ENCODE results near the gene TFE3. TPM values are rescaled to one million over a fixed set of nuclear protein-coding genes. Genes with fewer than 3 reads are reported as not detected.
A peak's percentile ranks its signal among the peaks of the same experiment; 100 is the strongest.

Gene TFE3, protein sequence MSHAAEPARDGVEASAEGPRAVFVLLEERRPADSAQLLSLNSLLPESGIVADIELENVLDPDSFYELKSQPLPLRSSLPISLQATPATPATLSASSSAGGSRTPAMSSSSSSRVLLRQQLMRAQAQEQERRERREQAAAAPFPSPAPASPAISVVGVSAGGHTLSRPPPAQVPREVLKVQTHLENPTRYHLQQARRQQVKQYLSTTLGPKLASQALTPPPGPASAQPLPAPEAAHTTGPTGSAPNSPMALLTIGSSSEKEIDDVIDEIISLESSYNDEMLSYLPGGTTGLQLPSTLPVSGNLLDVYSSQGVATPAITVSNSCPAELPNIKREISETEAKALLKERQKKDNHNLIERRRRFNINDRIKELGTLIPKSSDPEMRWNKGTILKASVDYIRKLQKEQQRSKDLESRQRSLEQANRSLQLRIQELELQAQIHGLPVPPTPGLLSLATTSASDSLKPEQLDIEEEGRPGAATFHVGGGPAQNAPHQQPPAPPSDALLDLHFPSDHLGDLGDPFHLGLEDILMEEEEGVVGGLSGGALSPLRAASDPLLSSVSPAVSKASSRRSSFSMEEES
- 22.2 and 22.9 TPM in 2 replicates for total RNA-seq (2013; cell fraction: nucleolus; rRNA removed)
- 16.8 and 17.9 TPM in 2 replicates for total RNA-seq (2014; rRNA removed)
- total RNA-seq (2014; rRNA removed; fragmentation: Illumina TruSeq; extraction: Trizol) = 9.2 and 10.3 TPM in 2 replicates
- total RNA-seq (2021) = 16.7 and 18.0 TPM in 2 replicates
- polyA plus RNA-seq (2011; ENCODE audit: low read depth) = 7.9 TPM
- polyA plus RNA-seq (2011; rRNA removed) = 5.3 and 8.2 TPM in 2 replicates
- 13.1 and 15.0 TPM in 2 replicates for polyA plus RNA-seq (2011; cell fraction: cytosol; rRNA removed)
- polyA plus RNA-seq (2011; cell fraction: nucleus; rRNA removed) = 9.9 and 16.2 TPM in 2 replicates
- polyA plus RNA-seq (2012) = 21.7 and 21.9 TPM in 2 replicates
- 11.4 and 16.1 TPM in 2 replicates for polyA plus RNA-seq (2014; fragmentation: Illumina TruSeq; extraction: Trizol)
- 1 to 10 TPM; 3.5 TPM for polyA plus RNA-seq (2014; fragmentation: Nextera tagmentation; extraction: Ambion mirVana)
- polyA plus RNA-seq (2014; rRNA removed) = 19.5 and 20.4 TPM in 2 replicates
- polyA plus RNA-seq (2016; fragmentation: Nextera tagmentation; extraction: Ambion mirVana) = 10 to 100 TPM; 10.6 to 12.5 TPM
- polyA minus RNA-seq (2011; rRNA and poly(A)+ RNA removed) = 14.9 and 19.3 TPM in 2 replicates
- polyA minus RNA-seq (2011; cell fraction: cytosol; rRNA and poly(A)+ RNA removed) = 8.5 and 9.1 TPM in 2 replicates
- polyA minus RNA-seq (2011; cell fraction: nucleus; rRNA and poly(A)+ RNA removed) = 7.3 and 12.6 TPM in 2 replicates
- Bru-seq, nascent RNA = percentile 69 among the genes with signal in this experiment
- percentile 82 among the genes with signal in this experiment for BruChase-seq, experiment 1, labeled RNA remaining after a 6-hour chase
- percentile 77 among the genes with signal in this experiment for BruChase-seq, experiment 2, labeled RNA remaining after a 2-hour chase
- long read RNA-seq, experiment 1, partial matches to known transcripts = 0 of 3 reads
- long read RNA-seq, experiment 1, other reads (novel, unspliced or antisense) = 1 of 3 reads
- long read RNA-seq, experiment 2, partial matches to known transcripts = 0 of 2 reads
- long read RNA-seq, experiment 2, other reads (novel, unspliced or antisense) = 2 of 2 reads

DNA sequence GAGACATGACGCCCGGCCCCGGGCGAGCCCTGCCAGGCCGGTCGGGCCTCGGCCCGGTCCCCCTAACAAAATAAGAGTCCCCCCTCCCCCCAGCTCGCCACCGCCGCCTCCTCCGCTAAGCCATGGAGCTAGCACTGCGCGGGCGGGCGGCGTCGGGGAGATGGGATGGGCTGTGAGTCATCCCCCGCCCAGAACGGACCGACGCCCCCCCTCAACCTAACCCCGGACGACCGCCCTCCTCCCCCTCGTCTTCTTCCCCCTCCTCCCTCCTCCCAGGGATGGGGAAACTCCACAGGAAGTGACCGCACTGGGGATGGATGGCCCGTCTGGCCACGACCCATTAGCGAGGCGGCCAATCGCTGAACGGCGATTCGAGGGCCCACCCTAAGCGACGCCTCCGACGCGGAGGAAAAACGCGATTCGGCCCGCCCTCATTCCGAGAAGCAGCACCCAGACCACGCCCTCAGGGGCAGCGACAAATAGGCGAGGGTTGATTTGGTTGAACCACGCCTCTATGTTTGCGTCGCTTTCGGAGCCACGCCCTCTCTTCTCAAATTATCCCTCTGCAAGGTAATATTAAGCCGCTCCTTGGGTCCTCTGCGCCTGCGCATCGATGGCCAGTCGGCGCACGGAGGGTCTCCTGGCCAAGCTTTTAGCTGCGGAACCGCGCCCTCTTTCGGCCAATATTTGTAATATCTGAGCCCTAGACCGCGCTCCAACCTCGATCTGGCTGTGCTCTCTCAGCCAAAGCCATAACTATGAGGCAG lies at the start of gene TFE3:
Gene TFE3 (minus strand): TSS at position 138 of the 767 bp plus-strand sequence. CDS start 131 bp downstream, at position 7.
- CTCF ChIA-PET = interaction anchor here (0.6 to 1.8 kb wide), 12 partner anchors 71 to 538 kb away, joined by 3 to 16 read pairs (median 4); partner anchors contain the start of genes HDAC6, KCND1 and OTUD5
- H3K4me1 ChIP-seq (ENCODE audit: control insufficient read depth, insufficient read depth, low read length) = peaks cover 5% of the 10 kb centered on the region; the same call in 1 of the 2 replicates
- ATAC-seq (peak; percentile 94), DNase-seq (ENCODE audit: low read depth, low spot score) (peak; percentile 95), FAIRE-seq (peak; percentile 95)
- POLR2A ChIA-PET = interaction anchor here (0.5 to 2.8 kb wide), 17 partner anchors 8 to 1107 kb away, joined by 3 to 23 read pairs (median 4); partner anchors contain the start of genes GRIPAP1, OTUD5, PRICKLE3 and TIMM17B
- H3K4me2 ChIP-seq (ENCODE audit: control insufficient read depth, insufficient read depth) = peak within 1 kb of the TSS; percentile 89
- H4K20me1 ChIP-seq (ENCODE audit: control insufficient read depth, insufficient read depth) = no peaks in the 10 kb centered on the region
- peak within 1 kb of the TSS; percentile 89 for H3K27ac ChIP-seq (ENCODE audit: control insufficient read depth, insufficient read depth)
- WGBS (ENCODE audit: insufficient coverage, insufficient replicate concordance, low lambda C conversion rate, missing lambda C conversion rate) = 31% methylated on average over 45 of the region's 67 CpGs
- RAD21 ChIA-PET (ENCODE audit: unreplicated experiment) = interaction anchor here (0.7 to 3.0 kb wide), 9 partner anchors 37 to 469 kb away, joined by 3 to 17 read pairs (median 3); partner anchors contain the start of genes OTUD5, PQBP1, RBM3 and TIMM17B
- SMC1A ChIA-PET (ENCODE audit: uncharacterized antibody, unreplicated experiment) = interaction anchor here (0.7 to 1.4 kb wide), 5 partner anchors 22 to 395 kb away, joined by 3 to 8 read pairs (median 4); partner anchors contain the start of gene KCND1
- peaks cover 29% of the 10 kb centered on the region for H3K79me2 ChIP-seq (ENCODE audit: control insufficient read depth, insufficient read depth, low read length)
- H3K36me3 ChIP-seq (ENCODE audit: control insufficient read depth in 2 of 2, insufficient read depth in 2 of 2, low read length in 1 of 2) = peaks cover 0 to under 1% of the 10 kb centered on the region in 2 experiments; a peak in 2 of 4 replicates
- peak within 1 kb of the TSS; percentile 88 for H3K9ac ChIP-seq (ENCODE audit: control insufficient read depth, insufficient read depth, low read length)
- no peaks in the 10 kb centered on the region for H3K27me3 ChIP-seq (replicated peaks in 1 of 2; ENCODE audit: control insufficient read depth in 2 of 2, insufficient read depth in 2 of 2, low read length in 1 of 2)
- peak within 1 kb of the TSS; percentile 71 for H3K4me3 ChIP-seq
- no peaks in the 10 kb centered on the region for H3K9me3 ChIP-seq (replicated peaks; ENCODE audit: control insufficient read depth, insufficient read depth, low read length)
- in situ Hi-C loops (cut with MboI) (loop anchor here (5.0 kb wide), 1 partner anchor 76 kb away; no protein-coding TSS in a partner anchor), intact Hi-C loops (cut with micrococcal nuclease; ENCODE audit: unreplicated experiment) (loop anchor here (1.0 to 5.0 kb wide), 7 partner anchors 41 to 411 kb away; partner anchors contain the start of genes GRIPAP1, HDAC6, PIM2 and PQBP1)
- BruUV-seq (replicated peaks) = no TSS peak
- peak within 1 kb of the TSS; percentile 59 for H2AFZ ChIP-seq (ENCODE audit: control insufficient read depth, low read depth, low read length)
- peak; percentile 45 for TF ChIP-seq POLR2A (IDR thresholded peaks at IDR 0.05; ENCODE audit: low read depth, low read length)
- 0 out of 4 replicates have a peak, but pooled peaks of 1 of the 2 experiments have one; percentile 22 for TF ChIP-seq IKZF2 (IDR thresholded peaks at IDR 0.05)
- peak; percentile 39; the same call in 1 of the 2 replicates for TF ChIP-seq NFYB (IDR thresholded peaks at IDR 0.05; ENCODE audit: insufficient read depth, low read depth, low read length)
- TF ChIP-seq EGR1 (IDR thresholded peaks at IDR 0.05; ENCODE audit: borderline replicate concordance in 1 of 2, low read depth in 2 of 2, low read length in 2 of 2) = peak in 1 of 2 experiments; percentile 67; a peak in 2 of 3 replicates
- no peak for TF ChIP-seq BCL11A (IDR thresholded peaks at IDR 0.05; ENCODE audit: low read depth, low read length)
- peak in 1 of 2 experiments; percentile 8; a peak in 1 of 4 replicates for TF ChIP-seq BHLHE40 (IDR thresholded peaks at IDR 0.05; ENCODE audit: borderline replicate concordance in 1 of 2, low read depth in 2 of 2, low read length in 1 of 2)
- TF ChIP-seq, protein P1, sequence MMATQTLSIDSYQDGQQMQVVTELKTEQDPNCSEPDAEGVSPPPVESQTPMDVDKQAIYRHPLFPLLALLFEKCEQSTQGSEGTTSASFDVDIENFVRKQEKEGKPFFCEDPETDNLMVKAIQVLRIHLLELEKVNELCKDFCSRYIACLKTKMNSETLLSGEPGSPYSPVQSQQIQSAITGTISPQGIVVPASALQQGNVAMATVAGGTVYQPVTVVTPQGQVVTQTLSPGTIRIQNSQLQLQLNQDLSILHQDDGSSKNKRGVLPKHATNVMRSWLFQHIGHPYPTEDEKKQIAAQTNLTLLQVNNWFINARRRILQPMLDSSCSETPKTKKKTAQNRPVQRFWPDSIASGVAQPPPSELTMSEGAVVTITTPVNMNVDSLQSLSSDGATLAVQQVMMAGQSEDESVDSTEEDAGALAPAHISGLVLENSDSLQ (IDR thresholded peaks at IDR 0.05) = peak; percentile 84
- TF ChIP-seq, protein P2, sequence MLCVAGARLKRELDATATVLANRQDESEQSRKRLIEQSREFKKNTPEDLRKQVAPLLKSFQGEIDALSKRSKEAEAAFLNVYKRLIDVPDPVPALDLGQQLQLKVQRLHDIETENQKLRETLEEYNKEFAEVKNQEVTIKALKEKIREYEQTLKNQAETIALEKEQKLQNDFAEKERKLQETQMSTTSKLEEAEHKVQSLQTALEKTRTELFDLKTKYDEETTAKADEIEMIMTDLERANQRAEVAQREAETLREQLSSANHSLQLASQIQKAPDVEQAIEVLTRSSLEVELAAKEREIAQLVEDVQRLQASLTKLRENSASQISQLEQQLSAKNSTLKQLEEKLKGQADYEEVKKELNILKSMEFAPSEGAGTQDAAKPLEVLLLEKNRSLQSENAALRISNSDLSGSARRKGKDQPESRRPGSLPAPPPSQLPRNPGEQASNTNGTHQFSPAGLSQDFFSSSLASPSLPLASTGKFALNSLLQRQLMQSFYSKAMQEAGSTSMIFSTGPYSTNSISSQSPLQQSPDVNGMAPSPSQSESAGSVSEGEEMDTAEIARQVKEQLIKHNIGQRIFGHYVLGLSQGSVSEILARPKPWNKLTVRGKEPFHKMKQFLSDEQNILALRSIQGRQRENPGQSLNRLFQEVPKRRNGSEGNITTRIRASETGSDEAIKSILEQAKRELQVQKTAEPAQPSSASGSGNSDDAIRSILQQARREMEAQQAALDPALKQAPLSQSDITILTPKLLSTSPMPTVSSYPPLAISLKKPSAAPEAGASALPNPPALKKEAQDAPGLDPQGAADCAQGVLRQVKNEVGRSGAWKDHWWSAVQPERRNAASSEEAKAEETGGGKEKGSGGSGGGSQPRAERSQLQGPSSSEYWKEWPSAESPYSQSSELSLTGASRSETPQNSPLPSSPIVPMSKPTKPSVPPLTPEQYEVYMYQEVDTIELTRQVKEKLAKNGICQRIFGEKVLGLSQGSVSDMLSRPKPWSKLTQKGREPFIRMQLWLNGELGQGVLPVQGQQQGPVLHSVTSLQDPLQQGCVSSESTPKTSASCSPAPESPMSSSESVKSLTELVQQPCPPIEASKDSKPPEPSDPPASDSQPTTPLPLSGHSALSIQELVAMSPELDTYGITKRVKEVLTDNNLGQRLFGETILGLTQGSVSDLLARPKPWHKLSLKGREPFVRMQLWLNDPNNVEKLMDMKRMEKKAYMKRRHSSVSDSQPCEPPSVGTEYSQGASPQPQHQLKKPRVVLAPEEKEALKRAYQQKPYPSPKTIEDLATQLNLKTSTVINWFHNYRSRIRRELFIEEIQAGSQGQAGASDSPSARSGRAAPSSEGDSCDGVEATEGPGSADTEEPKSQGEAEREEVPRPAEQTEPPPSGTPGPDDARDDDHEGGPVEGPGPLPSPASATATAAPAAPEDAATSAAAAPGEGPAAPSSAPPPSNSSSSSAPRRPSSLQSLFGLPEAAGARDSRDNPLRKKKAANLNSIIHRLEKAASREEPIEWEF (IDR thresholded peaks at IDR 0.05; ENCODE audit: insufficient replicate concordance, low read depth, low read length) = no peak

All from GM12878 (cell line).